Glutamatergic neuron (in vitro differentiated cells): ENCODE results near the gene EFNA4. TPM values are rescaled to one million over a fixed set of nuclear protein-coding genes. Genes with fewer than 3 reads are reported as not detected.

Experiments used
- DNase-seq: peaks from one replicate; pipeline ENCODE4 v3.0.0; 2022
- H3K27ac Mint-ChIP-seq: one replicate; pipeline ENCODE4 v1.8.0; 2020; ENCODE audit warnings: mild to moderate bottlenecking, mixed read lengths, inconsistent platforms; ENCODE audit not compliant: unreplicated experiment
- H3K27me3 Mint-ChIP-seq: one replicate; pipeline ENCODE4 v1.8.0; 2020; ENCODE audit warnings: mild to moderate bottlenecking, moderate library complexity, mixed read lengths, inconsistent platforms; ENCODE audit not compliant: unreplicated experiment
- H3K36me3 Mint-ChIP-seq: one replicate; pipeline ENCODE4 v1.8.0; 2020; ENCODE audit warnings: mild to moderate bottlenecking, mixed read lengths, inconsistent platforms; ENCODE audit not compliant: unreplicated experiment
- H3K4me1 Mint-ChIP-seq: one replicate; pipeline ENCODE4 v1.8.0; 2020; ENCODE audit warnings: mild to moderate bottlenecking, low read depth, mixed read lengths, inconsistent platforms; ENCODE audit not compliant: unreplicated experiment
- H3K4me3 Mint-ChIP-seq: one replicate; pipeline ENCODE4 v1.8.0; 2020; ENCODE audit warnings: mild to moderate bottlenecking, mixed read lengths, inconsistent platforms; ENCODE audit not compliant: unreplicated experiment
- H3K9me3 Mint-ChIP-seq: one replicate; pipeline ENCODE4 v1.8.0; 2020; ENCODE audit warnings: mild to moderate bottlenecking, moderate library complexity, mixed read lengths, inconsistent platforms; ENCODE audit not compliant: unreplicated experiment
- CTCF ChIP-seq: fragments of 200-600 bp; sonication (generic); IDR thresholded peaks from one replicate; pipeline ENCODE4 v1.5.0; 2021; ENCODE audit not compliant: partially characterized antibody, unreplicated experiment
- long read RNA-seq: library from polyadenylated mRNA; unstranded; transcript quantifications from one replicate; pipeline ENCODE4 v2.0.0, GENCODE V29; 2020; ENCODE audit not compliant: unreplicated experiment
- total RNA-seq: library from RNA; stranded (reverse); fragmentation: NEBNext Ultra II Directional; extraction: Animal tissue kit (Norgen Biotek cat#: 25700); gene quantifications from one replicate; pipeline ENCODE4 v1.2.1, GENCODE V29; 2021; ENCODE audit not compliant: unreplicated experiment

EFNA4 gene
- total RNA-seq, result 2.9 TPM
- long read RNA-seq, partial matches to known transcripts, result 0 of 2 reads
- long read RNA-seq, other reads (novel, unspliced or antisense), result 0 of 2 reads

DNA sequence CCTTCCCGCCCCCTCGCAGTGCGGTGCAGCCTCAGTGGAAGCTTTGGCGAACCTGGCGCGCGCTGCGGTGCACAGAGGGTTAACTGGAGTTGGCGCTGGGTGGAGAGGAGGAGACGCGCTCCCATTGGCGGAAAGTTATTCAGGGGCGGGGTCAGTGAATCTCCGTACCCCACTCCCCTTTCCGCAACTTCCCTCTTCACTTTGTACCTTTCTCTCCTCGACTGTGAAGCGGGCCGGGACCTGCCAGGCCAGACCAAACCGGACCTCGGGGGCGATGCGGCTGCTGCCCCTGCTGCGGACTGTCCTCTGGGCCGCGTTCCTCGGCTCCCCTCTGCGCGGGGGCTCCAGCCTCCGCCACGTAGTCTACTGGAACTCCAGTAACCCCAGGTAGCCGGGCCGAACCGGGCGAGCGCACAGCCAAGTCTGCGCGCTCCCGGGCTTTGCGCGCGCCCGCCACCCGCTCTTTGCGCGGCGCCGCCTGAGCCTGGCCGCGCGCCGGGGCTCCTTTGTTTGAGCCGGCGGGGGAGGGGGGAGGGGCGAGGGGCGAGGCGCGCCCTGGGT is at the start of gene EFNA4:
TSS of gene EFNA4 (plus strand) at position 191 of the 561 bp plus-strand sequence. CDS start at position 275, 84 bp downstream.
- Mint-ChIP-seq H3K27ac (peak within 1 kb of the TSS; percentile 74), H3K27me3 (peaks cover 9% of the 10 kb centered on the region), H3K9me3 (peaks cover 5% of the 10 kb centered on the region), H3K36me3 (peaks cover 5% of the 10 kb centered on the region), H3K4me3 (peak within 1 kb of the TSS; percentile 99), H3K4me1 (peaks cover 14% of the 10 kb centered on the region)
- no peak for TF ChIP-seq CTCF
- peak; percentile 77 for DNase-seq

DNA sequence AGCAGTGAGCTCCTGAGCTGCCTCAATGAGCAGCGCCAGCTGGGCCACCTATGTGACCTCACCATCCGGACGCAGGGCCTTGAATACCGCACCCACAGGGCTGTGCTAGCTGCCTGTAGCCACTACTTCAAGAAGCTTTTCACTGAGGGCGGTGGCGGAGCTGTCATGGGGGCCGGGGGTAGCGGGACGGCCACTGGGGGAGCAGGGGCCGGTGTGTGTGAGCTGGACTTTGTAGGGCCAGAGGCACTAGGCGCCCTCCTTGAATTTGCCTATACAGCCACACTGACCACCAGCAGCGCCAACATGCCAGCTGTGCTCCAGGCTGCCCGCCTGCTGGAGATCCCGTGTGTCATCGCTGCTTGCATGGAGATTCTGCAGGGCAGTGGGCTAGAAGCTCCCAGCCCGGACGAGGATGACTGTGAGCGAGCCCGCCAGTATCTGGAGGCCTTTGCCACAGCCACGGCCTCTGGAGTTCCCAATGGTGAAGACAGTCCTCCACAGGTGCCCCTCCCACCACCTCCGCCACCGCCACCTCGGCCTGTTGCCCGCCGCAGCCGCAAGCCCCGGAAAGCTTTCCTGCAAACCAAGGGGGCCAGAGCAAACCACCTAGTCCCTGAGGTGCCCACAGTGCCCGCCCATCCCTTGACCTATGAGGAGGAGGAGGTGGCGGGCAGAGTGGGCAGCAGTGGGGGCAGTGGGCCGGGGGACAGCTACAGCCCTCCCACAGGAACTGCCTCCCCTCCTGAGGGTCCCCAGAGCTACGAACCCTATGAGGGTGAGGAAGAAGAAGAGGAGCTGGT is 48.6 kb upstream of the EFNA4 start:
- Mint-ChIP-seq H3K27me3 (peaks cover 6% of the 10 kb centered on the region), H3K9me3 (peaks cover 9% of the 10 kb centered on the region), H3K27ac (no peak overlapping the region), H3K36me3 (no peaks in the 10 kb centered on the region), H3K4me3 (no peak overlapping the region), H3K4me1 (peaks cover 16% of the 10 kb centered on the region)
- no peak for TF ChIP-seq CTCF
- no peak for DNase-seq

- H3K36me3 Mint-ChIP-seq, result no peaks in the 10 kb centered on the region
- TF ChIP-seq CTCF, result no peak
- H3K4me1 Mint-ChIP-seq, result peaks cover 20% of the 10 kb centered on the region
- peak overlapping the region; percentile 42 for H3K4me3 Mint-ChIP-seq
- peaks cover 12% of the 10 kb centered on the region for H3K9me3 Mint-ChIP-seq
- H3K27me3 Mint-ChIP-seq, result peaks cover 6% of the 10 kb centered on the region
- no peak for DNase-seq
- H3K27ac Mint-ChIP-seq, result no peak overlapping the region
These were observed 47.9 kb upstream of the EFNA4 start for GRCh38 chr1:155015527-155016230.

DNA sequence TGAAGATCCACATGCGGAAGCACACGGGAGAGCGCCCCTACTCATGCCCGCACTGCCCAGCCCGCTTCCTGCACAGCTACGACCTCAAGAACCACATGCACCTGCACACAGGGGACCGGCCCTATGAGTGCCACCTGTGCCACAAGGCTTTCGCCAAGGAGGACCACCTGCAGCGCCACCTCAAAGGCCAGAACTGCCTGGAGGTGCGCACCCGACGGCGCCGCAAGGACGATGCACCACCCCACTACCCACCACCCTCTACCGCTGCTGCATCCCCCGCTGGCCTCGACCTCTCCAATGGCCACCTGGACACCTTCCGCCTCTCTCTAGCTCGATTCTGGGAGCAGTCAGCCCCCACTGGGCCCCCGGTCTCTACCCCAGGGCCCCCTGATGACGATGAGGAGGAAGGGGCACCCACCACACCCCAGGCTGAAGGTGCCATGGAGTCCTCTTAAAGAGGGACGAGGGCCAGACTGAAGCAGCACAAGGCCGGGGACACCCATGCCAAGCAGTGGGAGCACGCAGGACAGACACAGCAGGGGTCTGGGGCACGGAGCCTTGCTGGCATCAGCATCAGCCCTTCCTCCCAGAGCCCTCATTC is 47.2 kb upstream of the EFNA4 start:
- no peak for TF ChIP-seq CTCF
- H3K4me3 Mint-ChIP-seq, result peak overlapping the region; percentile 59
- peaks cover 20% of the 10 kb centered on the region for H3K4me1 Mint-ChIP-seq
- H3K27ac Mint-ChIP-seq, result no peak overlapping the region
- no peaks in the 10 kb centered on the region for H3K36me3 Mint-ChIP-seq
- peaks cover 7% of the 10 kb centered on the region for H3K27me3 Mint-ChIP-seq
- peaks cover 12% of the 10 kb centered on the region for H3K9me3 Mint-ChIP-seq
- DNase-seq, result no peak
